ENCODE measurements around the gene ZNF705A.
"Not testable (repeated sequence)": the region's sequence is repeated elsewhere in the genome, so short reads cannot be mapped to it uniquely, and the experiment has no call there.

The ZNF705A gene

GRCh38 chr12:8226355-8226754 is 69.5 kb downstream of the ZNF705A start:
- Histone ChIP-seq H3K36me3 (ENCODE audit: control insufficient read depth in 5 of 5, insufficient read depth in 5 of 5, low read length in 5 of 5) (no peaks in the 10 kb centered on the region), H3K27me3 (ENCODE audit: control insufficient read depth in 5 of 5, insufficient read depth in 4 of 5, low read length in 5 of 5) (no peaks in the 10 kb centered on the region), H3K9me3 (ENCODE audit: control insufficient read depth in 5 of 5, low read length in 5 of 5) (no peaks in the 10 kb centered on the region), H3K4me1 (ENCODE audit: control insufficient read depth in 5 of 5, insufficient read depth in 5 of 5, low read length in 5 of 5) (peaks cover 0 to 16% (median 10%) of the 10 kb centered on the region in 5 donors), H3K27ac (ENCODE audit: low read depth, low read length) (no peak overlapping the region), H3K4me3 (ENCODE audit: low read depth in 1 of 5, low read length in 5 of 5) (no peak overlapping the region), H3K9ac (ENCODE audit: low read length in 5 of 5) (no peak overlapping the region)

GRCh38 chr12:8226992-8227731 is 70.3 kb downstream of the ZNF705A start, which contains the start of gene FAM90A1:
Gene FAM90A1 (minus strand): TSS chr12:8227618. CDS start chr12:8224832, 2,786 bp downstream.
- not testable (repeated sequence) for H3K9ac ChIP-seq (ENCODE audit: low read length in 5 of 5); H3K9me3 ChIP-seq (ENCODE audit: control insufficient read depth in 5 of 5, low read length in 5 of 5); H3K27ac ChIP-seq (ENCODE audit: low read depth, low read length); H3K27me3 ChIP-seq (ENCODE audit: control insufficient read depth in 5 of 5, insufficient read depth in 4 of 5, low read length in 5 of 5); H3K36me3 ChIP-seq (ENCODE audit: control insufficient read depth in 5 of 5, insufficient read depth in 5 of 5, low read length in 5 of 5)
- peaks cover 0 to 11% (median 9%) of the 10 kb centered on the region in 5 donors for H3K4me1 ChIP-seq (ENCODE audit: control insufficient read depth in 5 of 5, insufficient read depth in 5 of 5, low read length in 5 of 5)
- H3K4me3 ChIP-seq (ENCODE audit: low read depth in 1 of 5, low read length in 5 of 5), result peak within 1 kb of the TSS; percentile 27 to 56 (median 35)

- H3K9me3 ChIP-seq (ENCODE audit: control insufficient read depth in 5 of 5, low read length in 5 of 5); H3K36me3 ChIP-seq (ENCODE audit: control insufficient read depth in 5 of 5, insufficient read depth in 5 of 5, low read length in 5 of 5); H3K27me3 ChIP-seq (ENCODE audit: control insufficient read depth in 5 of 5, insufficient read depth in 4 of 5, low read length in 5 of 5); H3K9ac ChIP-seq (ENCODE audit: low read length in 5 of 5); H3K27ac ChIP-seq (ENCODE audit: low read depth, low read length): not testable (repeated sequence)
- peak overlapping the region in 4 of 5 donors; percentile 34 to 56 (median 39) for H3K4me3 ChIP-seq (ENCODE audit: low read depth in 1 of 5, low read length in 5 of 5)
- H3K4me1 ChIP-seq (ENCODE audit: control insufficient read depth in 5 of 5, insufficient read depth in 5 of 5, low read length in 5 of 5), result peaks cover 0 to 11% (median 9%) of the 10 kb centered on the region in 5 donors
Measured at GRCh38 chr12:8227732-8228077, 70.9 kb downstream of the ZNF705A start.

- not testable (repeated sequence) for H3K27ac ChIP-seq (ENCODE audit: low read depth, low read length); H3K27me3 ChIP-seq (ENCODE audit: control insufficient read depth in 5 of 5, insufficient read depth in 4 of 5, low read length in 5 of 5); H3K4me3 ChIP-seq (ENCODE audit: low read depth in 1 of 5, low read length in 5 of 5); H3K9ac ChIP-seq (ENCODE audit: low read length in 5 of 5); H3K36me3 ChIP-seq (ENCODE audit: control insufficient read depth in 5 of 5, insufficient read depth in 5 of 5, low read length in 5 of 5); H3K9me3 ChIP-seq (ENCODE audit: control insufficient read depth in 5 of 5, low read length in 5 of 5)
- H3K4me1 ChIP-seq (ENCODE audit: control insufficient read depth in 5 of 5, insufficient read depth in 5 of 5, low read length in 5 of 5), result peaks cover 0 to 11% (median 9%) of the 10 kb centered on the region in 5 donors
Measured at GRCh38 chr12:8228607-8229006, 71.8 kb downstream of the ZNF705A start.

- not testable (repeated sequence) for H3K4me3 ChIP-seq (ENCODE audit: low read depth in 1 of 5, low read length in 5 of 5); H3K9me3 ChIP-seq (ENCODE audit: control insufficient read depth in 5 of 5, low read length in 5 of 5); H3K36me3 ChIP-seq (ENCODE audit: control insufficient read depth in 5 of 5, insufficient read depth in 5 of 5, low read length in 5 of 5); H3K27ac ChIP-seq (ENCODE audit: low read depth, low read length); H3K9ac ChIP-seq (ENCODE audit: low read length in 5 of 5); H3K27me3 ChIP-seq (ENCODE audit: control insufficient read depth in 5 of 5, insufficient read depth in 4 of 5, low read length in 5 of 5)
- H3K4me1 ChIP-seq (ENCODE audit: control insufficient read depth in 5 of 5, insufficient read depth in 5 of 5, low read length in 5 of 5), result peaks cover 0 to 11% (median 9%) of the 10 kb centered on the region in 5 donors
Measured at GRCh38 chr12:8229486-8229885, 72.7 kb downstream of the ZNF705A start.
